HG03558 (cell line): ENCODE data around the gene MICAL3.
"Not testable (repeated sequence)": the region's sequence is repeated elsewhere in the genome, so short reads cannot be mapped to it uniquely, and the experiment has no call there.

Experiments used
- ATAC-seq: cut with Tn5 transposase; IDR thresholded peaks from one replicate; pipeline ENCODE4 v1.9.1; 2021; ENCODE audit warnings: moderate number of reproducible peaks; ENCODE audit not compliant: unreplicated experiment; ENCODE audit errors: extremely low read depth

The MICAL3 gene

DNA sequence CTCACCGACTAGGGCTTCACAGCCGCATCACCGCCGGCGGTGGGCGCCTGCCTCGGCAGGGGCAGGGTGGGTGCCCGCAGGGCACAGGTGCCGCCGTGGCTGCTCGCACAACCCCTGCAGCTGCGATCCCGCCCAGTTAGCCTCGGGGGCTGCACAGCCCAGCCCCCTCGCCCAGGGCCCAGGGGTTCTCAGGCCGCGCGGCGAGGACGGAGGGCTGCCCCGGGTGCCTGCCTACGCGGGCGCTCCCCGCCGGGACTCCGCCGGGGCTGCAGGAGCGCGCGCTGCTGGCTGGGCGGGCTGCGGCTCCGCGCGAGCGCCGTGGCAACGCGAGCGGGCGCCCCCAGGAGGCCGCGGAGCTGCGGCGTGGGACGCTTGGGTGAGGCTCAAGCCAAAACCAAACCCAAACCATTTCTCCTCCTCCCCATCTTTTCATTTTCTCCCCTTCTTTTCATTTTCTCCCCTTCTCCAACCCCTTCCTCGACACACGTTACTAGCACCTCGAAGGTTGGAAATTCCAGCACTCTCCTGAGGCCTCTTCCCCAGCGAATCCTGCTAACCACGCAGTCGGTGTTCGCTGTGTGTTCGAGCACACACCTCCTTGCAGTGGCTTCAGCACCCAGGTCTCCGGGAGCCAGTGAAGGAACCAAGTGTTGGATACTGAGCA lies at the start of gene MICAL3:
MICAL3 (minus strand) TSS at position 286 of the 664 bp plus-strand sequence. CDS start 117,749 bp downstream, outside the sequence.
- ATAC-seq, result no peak

GRCh38 chr22:18073927-18074326 lies 49.6 kb upstream of the MICAL3 start:
- ATAC-seq, result not testable (repeated sequence)

DNA sequence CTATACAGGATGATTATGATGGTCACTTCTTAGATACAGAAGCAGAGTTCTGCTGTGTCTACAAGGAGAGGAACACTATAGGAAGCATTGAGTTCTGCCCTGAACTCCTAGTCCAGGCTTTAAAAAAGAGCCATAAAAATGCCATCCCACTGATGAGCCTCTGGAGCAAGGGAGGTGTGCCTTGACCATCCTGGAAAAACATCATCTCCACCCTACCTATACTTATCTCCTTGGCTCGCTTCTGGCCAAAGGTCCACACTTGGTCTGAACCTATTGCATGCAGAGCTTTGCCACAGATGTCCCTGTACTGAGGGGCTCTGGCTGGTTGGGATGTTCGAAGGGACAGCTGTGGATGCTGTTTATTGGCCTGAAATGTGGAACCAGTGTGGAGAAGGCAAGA lies 49.1 kb upstream of the MICAL3 start:
- no peak for ATAC-seq

DNA sequence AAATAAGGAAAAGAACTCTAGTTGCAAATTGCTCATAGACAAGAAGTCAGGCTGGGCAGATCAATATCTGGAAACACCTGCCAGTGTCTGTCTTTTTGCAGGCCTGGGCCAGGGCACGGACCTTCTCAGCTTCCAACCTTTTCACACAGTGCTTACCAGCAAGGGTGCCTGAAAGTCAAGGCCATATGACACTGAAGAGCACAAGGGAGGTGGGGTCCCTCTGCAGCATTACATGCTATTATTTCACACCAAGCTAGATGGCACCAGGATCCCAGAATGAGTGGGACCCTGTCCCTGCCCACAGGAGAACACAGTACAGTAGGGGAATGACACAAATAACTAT lies 47.6 kb upstream of the MICAL3 start:
- ATAC-seq, result no peak

GRCh38 chr22:18071307-18071967 lies 47.1 kb upstream of the MICAL3 start:
- not testable (repeated sequence) for ATAC-seq

DNA sequence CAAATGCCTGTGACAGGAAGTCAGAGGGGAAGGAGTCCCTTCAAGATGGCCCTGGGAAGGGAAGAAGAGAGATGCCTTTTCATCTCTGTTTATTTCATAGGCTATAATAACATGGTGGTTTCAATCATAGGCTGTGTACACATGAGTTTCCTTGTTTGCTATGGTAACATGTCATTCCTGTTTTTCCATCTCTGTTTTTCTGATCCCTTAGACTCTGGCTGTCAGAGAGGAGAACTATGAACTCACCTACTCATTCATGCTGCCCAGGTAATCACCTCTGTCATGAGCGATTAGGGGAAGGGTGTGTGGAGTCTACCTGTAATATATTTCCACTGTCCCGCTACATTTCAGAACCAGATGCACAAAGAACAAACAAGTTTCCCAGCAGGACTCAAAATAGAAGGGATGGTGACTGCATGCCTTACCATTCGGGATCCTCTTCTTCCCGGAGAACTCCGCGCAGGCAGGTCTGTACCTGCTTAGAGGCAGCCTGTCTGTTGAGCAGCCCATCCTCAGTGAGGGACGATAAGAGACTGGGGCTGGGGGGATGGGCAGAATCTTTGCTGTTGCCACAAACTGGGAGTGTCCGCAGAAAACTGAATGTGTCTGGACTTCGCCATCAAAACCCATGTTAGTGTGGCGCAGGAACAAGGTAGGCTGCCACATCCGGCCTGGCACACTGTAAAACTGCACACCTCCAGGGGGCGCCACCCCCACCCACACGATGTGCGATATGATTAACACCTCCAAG lies 46.4 kb upstream of the MICAL3 start:
- ATAC-seq, result no peak

DNA sequence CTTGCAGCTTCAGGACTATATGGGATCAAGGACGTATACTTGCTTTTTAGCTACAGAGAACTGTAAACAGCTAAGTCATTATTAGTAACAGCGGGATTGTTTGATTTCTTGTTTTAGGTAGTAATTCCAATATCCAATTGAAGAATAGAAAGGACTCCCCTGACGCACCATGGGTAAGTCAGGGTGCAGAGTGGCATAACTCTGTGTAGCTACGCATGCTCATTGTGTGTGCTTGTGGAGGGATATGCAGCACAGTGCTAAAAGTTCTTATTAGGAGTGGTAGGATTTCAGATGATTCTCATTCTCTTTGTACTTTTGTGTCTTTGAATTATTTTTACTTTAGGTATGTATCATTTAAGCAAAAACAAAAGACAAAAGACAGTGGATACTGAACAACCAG lies 45.7 kb upstream of the MICAL3 start:
- no peak for ATAC-seq

DNA sequence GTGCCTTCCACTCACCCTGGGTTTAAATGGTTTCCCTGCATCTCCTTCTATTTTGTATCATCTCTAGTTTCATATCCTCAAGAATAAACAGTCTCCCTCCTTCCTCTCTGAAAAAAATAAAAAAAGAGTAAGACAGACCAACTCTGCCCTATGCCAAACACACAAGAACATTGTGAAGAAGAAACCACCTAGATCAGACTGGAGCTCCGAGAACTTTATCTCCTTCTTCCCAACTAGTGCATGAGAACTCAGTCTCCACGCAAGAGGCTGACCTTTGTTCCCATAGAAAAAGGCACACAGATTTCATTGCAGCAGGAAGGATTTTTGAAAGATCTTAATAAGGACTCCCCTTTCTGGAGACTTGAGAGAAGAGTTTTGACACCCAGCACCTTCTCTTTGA lies 44.7 kb upstream of the MICAL3 start:
- ATAC-seq, result no peak

GRCh38 chr22:18068381-18068988 lies 44.1 kb upstream of the MICAL3 start:
- ATAC-seq, result no peak

GRCh38 chr22:18067548-18068341 lies 43.4 kb upstream of the MICAL3 start:
- ATAC-seq, result no peak

DNA sequence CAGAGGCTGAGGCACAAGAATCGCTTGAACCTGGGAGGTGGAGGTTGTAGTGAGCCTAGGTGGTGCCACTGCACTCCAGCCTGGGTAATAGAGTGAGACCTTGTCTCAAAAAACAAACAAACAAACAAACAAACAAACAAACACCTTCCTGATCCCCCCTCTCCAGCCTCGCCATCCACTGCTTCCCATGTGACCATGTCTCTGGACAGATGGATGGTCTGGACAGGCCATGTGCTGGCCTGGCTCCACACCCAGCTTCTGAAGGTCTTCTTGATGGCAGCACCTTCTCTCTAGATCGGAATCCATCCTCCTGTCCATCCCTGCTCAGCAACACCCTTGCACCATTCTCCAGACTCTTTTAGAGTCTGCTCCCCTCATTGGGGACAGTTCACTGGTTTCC lies 42.8 kb upstream of the MICAL3 start:
- no peak for ATAC-seq

DNA sequence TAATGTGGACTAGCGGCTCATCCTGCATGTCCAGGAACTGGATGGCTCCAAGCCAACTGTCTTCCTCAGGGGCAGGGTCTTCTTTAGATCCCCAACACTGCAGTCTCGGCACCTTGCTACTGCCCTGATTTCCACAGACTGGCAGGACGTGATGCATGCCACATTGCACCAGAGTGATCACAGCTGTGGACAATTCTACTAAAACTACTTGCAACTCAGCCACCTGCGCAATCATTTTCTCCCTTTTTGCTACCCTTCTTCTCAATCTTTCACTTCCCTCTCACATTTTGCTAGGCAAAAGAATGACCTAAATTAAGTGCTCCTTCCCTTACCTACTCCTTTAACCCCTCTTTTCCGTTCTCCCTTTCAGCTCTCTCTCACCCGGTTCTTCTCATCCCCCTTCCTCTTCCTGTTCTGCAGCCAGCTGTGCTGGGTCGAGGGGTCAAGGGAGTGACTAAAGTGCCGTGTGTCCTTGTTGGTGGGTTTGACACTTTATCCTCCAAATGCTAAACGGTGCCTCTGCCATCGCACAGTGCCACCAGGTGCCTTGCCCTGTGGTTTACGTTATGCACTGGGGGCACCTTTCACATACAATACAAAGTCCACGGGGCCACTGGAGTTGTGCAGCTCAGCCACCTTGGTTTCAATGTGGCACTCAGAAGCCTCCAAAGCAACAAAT lies 42.0 kb upstream of the MICAL3 start:
- ATAC-seq, result no peak

GRCh38 chr22:18065256-18065655 lies 40.9 kb upstream of the MICAL3 start:
- no peak for ATAC-seq

DNA sequence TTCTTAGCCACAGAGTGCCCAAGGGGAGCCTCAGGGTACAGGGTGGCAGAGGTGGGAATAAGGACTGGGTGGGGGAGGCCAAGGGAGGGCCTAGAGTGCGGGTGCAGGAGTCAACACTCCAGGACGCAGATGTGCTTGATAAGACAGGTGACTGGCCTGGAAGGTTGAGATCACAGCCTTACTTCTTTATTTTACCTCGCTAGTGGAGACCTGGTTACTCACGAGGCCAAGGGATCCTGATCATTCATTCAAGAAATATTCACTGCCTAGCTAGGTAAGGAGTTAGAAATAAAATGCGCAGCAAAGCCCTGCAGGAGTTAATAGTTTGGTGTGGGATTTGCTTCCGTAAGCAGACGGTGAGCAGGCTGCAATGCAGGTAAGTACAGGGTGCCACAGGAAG lies 40.3 kb upstream of the MICAL3 start:
- ATAC-seq, result no peak

GRCh38 chr22:18063715-18064114 lies 39.4 kb upstream of the MICAL3 start:
- not testable (repeated sequence) for ATAC-seq

GRCh38 chr22:18063306-18063705 lies 38.9 kb upstream of the MICAL3 start:
- no peak for ATAC-seq

DNA sequence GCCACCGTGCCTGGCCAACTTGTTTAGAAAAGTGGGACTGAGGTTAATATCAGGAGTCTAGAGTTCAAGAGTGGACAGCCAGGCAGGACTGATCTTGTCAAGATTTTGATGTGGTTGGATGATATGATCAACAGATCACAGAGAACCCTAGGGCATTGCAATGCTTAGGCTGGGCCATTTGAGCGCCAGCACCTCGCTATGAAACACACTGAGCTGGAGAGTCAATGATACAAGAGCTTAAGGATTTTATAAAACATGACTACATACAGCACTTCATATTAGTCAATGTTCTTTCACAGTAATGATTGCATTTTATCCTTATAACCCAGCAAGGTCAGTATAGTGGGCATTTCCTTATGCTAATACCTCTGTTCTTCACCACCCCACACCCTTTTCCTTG lies 38.1 kb upstream of the MICAL3 start:
- ATAC-seq, result no peak

DNA sequence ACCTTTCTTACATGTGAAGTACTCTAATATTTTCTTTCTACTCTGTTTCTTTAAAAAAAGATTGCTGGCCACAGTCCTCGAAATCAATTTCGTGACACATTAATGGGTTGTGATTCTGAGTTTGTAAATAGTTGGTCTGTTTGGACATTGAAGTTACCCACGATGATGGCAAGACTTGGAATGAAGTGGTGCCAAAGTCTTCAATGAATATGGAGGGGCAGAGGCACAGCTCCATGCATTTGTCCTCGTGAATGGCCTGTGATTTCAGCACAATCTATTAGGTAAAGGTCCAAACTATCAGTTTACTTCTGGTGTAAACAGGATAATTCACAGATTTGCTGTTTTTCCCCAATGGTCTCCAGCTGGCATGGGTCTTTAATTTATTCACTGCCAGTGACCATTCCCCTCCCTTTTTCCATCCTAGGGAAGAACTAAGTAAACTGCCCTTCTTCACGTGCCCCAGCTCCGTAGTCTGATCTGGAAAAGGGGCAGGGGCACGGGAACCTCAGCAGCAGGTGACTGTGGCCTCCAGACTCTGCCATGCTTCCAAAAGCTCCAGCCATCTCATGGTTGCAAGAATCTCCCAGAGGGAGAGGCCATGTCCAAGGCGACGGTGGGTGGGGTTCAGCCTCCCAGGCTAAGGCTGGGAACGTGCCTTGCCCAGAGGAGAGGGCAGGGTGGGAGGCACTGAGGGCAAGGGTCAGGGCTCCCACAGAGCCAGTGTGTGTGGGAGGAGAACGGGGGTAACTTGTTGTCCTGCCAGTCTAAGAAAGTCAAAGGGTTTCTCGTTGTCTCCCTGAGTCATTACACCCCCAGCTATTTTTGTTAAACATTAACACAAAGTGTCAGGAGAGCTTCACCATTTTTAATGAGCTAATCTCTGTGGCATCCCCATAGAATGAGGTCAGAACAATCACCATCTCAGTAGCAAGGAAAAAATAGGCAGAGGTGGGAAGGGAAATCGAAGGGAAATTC lies 36.6 kb upstream of the MICAL3 start:
- no peak for ATAC-seq

- no peak for ATAC-seq
These were observed 35.6 kb upstream of the MICAL3 start for GRCh38 chr22:18059991-18060390.
